HG03521 (cell line): ENCODE results near the gene NAA16.

Experiments
- ATAC-seq: cut with Tn5 transposase; IDR thresholded peaks from one replicate; pipeline ENCODE4 v1.9.1; 2021; ENCODE audit warnings: mild to moderate bottlenecking, moderate library complexity; ENCODE audit not compliant: unreplicated experiment

The NAA16 gene

GRCh38 chr13:41302743-41303142 is 8.3 kb upstream of the NAA16 start:
- no peak for ATAC-seq

DNA sequence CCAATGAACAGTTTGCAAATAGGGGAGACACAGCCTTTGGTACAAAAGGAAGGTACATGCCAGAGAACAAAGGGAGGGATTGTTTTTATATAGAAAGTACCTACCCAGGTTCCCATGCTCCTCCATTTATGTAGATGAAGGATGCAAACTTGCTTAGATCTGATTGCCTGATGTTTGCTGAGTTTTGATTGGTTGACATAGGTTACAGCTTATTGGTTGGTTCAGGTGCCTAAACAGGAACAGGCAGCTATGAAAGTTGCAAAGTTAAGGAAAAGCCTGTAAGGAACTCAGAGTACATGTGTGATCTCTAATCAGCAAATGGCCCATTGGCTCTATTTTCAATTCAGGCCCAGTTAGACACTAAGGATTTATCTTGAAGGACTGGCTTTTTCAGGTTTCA is 6.5 kb upstream of the NAA16 start:
- ATAC-seq = no peak

GRCh38 chr13:41306271-41307145 is 4.6 kb upstream of the NAA16 start:
- no peak for ATAC-seq

- ATAC-seq = no peak
Observed at GRCh38 chr13:41307884-41308640, 3.0 kb upstream of the NAA16 start.

DNA sequence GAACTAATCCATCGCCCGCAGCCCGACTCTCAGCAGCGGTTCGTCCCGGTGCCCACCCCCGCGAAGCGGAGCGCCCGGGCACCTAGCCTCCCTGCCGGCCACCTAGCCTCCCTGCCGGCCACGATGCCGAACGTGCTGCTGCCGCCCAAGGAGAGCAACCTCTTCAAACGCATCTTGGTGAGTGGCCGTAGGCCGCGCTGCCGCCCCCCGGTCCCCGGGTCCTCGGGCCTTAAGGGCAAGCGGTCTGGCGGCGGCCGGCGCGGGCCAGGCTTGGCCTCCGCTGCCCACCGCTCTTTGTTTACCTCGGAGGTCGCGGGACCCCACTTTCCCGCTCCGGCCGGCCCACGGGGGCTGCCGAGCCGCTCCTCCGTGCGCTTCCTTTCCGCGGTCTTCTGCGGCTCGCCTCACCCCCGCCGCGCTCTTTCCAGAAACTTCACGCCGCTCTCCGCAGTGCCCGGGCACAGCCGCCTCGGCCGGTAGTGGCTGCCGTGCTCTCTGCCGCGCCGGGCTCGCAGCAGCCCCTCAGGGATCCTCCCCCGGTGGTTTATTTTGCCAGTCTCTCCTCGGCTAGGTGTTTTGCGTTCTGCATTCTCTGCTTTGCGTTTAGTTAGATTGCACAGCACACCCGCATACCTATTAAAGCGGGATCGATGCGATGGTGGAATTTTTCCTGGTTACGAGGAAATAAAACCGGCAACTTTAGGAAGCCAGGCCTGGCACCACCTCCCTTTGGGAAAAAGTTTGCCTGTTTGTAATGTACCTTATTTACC is 524 bp downstream of the NAA16 start:
- peak; percentile 37 for ATAC-seq

DNA sequence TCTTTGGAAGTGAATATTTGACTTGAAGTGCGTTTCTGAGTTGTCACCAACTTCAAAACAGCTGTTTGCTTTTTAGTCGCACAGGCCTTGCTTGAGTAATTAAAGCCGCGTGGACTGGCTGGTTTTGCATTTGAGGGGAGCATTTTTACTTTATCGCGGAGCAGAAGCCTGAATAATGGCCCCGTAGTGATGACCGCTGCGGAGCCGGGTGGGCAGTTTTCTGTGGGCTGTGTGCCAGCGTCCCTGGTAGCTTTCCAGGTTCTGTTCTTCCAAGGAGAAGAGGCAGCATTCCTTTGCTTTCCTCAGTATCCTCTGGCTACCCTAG is 1.1 kb downstream of the NAA16 start:
- ATAC-seq = no peak

DNA sequence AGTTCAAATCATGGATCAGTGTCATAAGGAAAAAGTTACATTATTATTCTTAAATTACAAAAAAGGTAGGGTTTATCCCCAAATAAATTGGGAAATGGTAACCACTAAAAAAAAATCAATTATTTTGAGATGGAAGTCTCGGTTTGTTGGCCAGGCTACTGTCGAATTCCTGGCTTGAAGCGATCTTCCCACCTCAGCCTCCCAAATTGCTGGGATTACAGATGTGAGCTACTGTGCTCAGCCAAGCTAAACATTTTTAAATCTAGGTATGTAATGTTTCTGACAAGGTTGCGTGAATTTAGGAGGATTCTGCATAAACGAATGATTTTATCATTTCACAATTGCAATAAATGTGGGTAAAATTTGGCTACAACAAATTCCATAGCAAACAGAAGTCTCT is 2.0 kb downstream of the NAA16 start:
- no peak for ATAC-seq

GRCh38 chr13:41313659-41314197 is 2.7 kb downstream of the NAA16 start:
- ATAC-seq = no peak

GRCh38 chr13:41315443-41316047 is 4.5 kb downstream of the NAA16 start:
- ATAC-seq = no peak

DNA sequence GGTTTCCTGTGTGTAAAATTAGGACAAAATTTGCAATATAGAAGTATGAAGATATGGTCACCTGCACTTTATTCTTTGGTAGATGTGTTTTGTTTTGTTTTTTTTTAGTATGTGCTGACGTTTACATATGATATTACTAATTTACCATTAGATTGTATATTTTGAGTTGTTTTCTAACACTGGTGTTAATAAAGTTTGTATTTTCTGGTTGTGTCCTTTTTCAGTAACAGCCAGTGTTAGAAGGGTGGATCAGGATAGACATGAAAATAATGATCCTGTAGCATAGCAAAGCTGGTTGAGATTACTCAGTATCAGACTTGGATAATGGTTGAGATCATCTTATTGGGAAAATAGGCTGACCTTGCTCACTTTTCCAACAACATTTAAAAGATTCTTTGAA is 6.2 kb downstream of the NAA16 start:
- no peak for ATAC-seq

- no peak for ATAC-seq
Observed at GRCh38 chr13:41325752-41326151, 14.7 kb downstream of the NAA16 start.

GRCh38 chr13:41326661-41327060 is 15.6 kb downstream of the NAA16 start:
- no peak for ATAC-seq

DNA sequence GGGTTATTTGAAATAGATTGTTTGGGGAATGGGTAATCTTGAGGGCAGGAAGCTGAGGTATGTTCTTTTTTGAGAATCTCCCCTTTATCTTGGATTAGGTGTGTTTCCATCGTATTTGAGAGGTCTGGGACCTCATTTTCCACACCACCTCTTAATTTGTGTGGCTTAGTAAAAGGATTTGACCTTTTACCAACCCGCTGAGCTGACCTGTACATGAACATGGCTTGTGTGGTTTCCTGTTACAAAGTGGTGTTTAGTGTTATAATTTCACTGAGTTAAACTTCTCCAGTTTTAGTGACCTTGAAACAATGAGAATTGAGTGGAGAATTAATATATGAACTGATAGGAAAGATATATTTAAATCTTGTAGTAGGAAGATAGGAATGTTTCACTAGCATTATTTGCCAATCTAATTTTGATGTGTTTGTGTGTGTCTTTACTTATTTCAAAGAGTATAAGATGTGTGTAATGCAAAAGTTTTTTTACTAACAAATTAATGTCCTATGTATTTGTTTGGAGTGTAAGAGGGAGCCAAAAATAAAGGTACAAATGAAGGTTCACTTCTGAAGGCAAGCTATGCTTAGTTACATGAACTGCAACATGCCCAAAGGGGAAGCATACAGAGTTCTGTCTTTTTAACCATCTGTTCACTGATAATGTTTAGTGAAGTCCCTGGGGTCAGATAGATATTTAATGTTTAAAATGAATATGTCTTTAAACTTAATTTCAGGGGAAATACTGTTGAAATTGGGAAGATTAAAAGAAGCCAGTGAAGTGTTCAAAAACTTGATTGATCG is 17.1 kb downstream of the NAA16 start:
- ATAC-seq = no peak

DNA sequence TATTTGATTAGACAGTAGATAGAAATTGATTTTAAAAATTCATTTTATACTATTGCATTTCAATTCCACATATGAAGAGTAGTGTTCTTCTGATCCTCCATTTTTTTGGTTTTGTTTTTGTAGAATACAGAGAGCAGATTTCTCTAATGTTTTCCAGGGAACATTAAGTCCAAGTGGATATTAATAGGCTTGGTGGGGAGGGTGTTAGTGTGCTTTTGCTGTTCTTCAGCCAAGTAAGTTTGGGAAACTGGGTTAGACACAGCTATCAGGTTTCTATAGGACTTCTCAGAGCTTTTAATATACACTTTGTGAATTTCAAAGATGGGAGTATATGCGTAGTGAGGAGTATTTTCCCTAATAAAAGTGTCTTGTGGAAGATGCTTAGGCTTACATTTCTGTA is 21.8 kb downstream of the NAA16 start:
- ATAC-seq = no peak

GRCh38 chr13:41334810-41335209 is 23.7 kb downstream of the NAA16 start:
- ATAC-seq = no peak

DNA sequence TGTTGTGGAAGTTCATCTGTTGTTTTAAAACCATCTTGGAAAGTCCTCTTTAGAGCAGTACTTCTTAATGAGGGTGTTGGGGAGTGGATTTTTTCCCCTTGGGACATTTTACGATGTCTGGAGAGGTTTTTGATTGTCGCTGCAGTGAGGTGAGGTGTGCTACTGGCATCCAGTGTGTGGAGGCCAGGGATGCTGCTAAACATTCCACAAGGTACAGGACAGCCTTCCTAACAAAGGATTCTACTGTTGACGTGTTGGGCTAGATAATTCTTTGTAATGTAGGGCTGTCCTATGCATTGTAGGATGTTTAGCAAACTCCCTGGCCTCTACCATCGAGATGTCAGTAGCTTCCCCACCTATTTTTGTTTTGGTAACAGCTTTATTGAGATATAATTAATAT is 33.3 kb downstream of the NAA16 start:
- no peak for ATAC-seq

DNA sequence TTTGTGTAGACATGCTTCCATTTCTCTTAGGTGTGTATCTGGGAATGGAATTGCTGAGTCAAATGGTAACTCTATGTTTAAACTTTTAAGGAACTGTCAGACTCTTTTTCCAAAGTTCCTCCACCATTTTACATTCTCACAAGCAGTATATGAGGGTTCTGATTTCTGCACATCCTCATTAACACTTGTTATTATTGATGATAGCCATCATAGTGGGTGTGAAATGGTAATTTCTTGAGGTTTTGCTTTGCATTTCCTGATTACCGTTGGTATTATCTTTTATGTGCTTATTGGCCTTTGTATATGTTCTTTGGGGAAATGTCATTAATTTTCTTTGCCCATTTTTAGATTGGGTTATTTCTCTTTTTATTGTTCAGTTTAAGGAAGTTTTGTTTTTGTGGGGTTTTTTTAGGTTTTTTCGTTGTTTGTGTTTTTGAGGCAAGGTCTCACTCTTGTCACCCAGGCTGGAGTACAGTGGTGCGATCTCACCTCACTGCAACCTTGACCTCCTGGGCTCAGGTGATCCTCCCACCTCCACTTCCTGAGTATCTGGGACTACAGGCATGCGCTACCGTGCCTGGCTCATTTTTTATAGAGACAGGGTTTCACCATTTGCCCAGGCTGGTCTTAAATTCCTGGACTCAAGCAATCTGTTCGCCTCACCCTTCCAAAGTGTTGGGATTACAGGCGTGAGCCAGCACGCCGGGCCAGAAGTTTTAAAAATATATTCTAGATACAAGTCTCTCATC is 34.3 kb downstream of the NAA16 start:
- ATAC-seq = no peak

DNA sequence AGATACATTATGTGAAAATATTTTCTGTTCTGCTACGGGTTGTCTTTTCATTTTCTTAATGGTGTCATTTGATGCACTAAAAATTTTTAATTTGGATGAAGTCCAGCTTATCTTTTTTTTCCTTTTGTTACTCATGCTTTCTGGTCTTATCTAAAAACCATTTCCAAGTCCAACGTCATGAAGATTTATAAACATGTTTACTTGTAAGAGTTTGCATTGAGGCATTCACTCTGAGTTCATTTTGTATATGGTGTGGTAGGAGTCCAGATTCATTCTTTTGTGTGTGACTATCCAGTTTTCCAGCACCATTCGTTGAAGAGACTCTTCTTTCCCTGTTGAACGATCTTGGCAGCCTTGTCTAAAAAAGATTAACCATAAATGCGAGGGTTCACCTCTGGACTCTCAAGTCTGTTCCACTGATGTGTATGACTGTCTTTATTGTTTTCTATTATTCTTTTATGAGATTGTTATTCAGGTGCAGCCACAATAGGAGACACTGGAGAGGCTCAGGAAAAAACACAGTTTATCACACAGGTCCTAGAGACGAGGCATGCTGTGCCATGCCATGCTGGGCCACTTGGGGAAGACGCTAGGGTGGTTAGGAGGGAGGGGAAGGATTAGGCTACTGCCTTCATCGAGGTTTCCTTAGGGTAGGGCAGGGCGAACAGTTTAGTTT is 35.0 kb downstream of the NAA16 start:
- ATAC-seq = no peak
